Mammary epithelial cell (primary cell): ENCODE measurements around the gene SUPT16H.

ENCODE experiments used
- EZH2 ChIP-seq: IDR thresholded peaks from 2 replicates; pipeline ENCODE4 v1.6.1; 2012; ENCODE audit warnings: low read length, inconsistent platforms, borderline replicate concordance
- TF ChIP-seq, protein P1 (sequence below), 2 donors: IDR thresholded peaks in 1 of 2; conservative IDR thresholded peaks in 1 of 2; 2 replicates each; pipeline ENCODE4 v1.5.1; 2011 to 2012; ENCODE audit warnings: inconsistent platforms in 2 of 2, low read length in 2 of 2, mild to moderate bottlenecking in 2 of 2, control low read depth in 1 of 2, low read depth in 1 of 2; ENCODE audit not compliant: insufficient read depth in 1 of 2; ENCODE audit errors: extremely low read depth in 1 of 2

DNA sequence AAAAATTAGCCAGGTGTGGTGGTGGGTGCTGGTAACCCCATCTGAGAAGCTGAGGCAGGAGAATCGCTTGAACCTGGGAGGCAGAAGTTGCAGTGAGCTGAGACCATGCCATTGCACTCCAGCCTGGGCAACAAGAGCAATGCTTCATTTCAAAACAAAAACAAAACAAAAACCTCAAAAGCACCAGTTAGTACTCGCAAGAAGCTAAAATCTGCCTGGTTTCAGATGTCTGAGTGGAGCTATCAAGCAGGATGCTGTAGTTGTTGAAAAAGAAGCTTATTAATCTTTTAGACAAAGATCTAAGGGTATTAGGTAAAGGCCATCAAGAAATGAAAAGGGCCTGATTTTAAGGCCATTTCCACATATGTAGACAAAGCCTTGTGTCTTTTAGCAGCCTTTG is 50.9 kb downstream of the SUPT16H start:
- TF ChIP-seq, protein P1, sequence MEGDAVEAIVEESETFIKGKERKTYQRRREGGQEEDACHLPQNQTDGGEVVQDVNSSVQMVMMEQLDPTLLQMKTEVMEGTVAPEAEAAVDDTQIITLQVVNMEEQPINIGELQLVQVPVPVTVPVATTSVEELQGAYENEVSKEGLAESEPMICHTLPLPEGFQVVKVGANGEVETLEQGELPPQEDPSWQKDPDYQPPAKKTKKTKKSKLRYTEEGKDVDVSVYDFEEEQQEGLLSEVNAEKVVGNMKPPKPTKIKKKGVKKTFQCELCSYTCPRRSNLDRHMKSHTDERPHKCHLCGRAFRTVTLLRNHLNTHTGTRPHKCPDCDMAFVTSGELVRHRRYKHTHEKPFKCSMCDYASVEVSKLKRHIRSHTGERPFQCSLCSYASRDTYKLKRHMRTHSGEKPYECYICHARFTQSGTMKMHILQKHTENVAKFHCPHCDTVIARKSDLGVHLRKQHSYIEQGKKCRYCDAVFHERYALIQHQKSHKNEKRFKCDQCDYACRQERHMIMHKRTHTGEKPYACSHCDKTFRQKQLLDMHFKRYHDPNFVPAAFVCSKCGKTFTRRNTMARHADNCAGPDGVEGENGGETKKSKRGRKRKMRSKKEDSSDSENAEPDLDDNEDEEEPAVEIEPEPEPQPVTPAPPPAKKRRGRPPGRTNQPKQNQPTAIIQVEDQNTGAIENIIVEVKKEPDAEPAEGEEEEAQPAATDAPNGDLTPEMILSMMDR (conservative IDR thresholded peaks at IDR 0.05 in 1 of 2, IDR thresholded peaks at IDR 0.05 in 1 of 2; ENCODE audit: extremely low read depth in 1 of 2, insufficient read depth in 1 of 2, low read depth in 1 of 2, low read length in 2 of 2), result no peak
- TF ChIP-seq EZH2, result no peak
